GM18870 (cell line): ENCODE measurements around the gene FREM2.

Experiments
- ATAC-seq: cut with Tn5 transposase; IDR thresholded peaks from one replicate; pipeline ENCODE4 v1.9.1; 2021; ENCODE audit warnings: moderate library complexity; ENCODE audit not compliant: unreplicated experiment

FREM2 gene

DNA sequence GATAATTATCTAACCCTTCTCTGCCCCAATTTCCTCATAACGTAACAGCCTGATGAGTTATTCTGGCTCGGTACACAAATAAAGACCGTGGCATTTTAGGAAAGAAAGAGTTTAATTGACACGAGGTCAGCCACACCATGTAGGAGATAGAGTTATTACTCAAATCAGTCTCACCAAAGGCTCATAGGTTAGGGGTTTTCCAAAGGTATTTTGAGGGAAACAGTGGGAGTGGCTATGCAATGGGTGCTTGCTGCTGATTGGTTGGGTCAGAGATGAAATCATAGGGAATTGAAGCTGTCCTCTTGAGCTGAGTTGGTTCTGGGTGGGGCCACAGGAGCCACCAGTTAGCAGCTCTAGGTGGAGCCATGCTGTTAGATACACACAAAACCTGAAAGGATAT is 137.5 kb downstream of the FREM2 start:
- peak; percentile 71 for ATAC-seq

GRCh38 chr13:38826182-38826813 is 139.4 kb downstream of the FREM2 start:
- ATAC-seq = no peak

- no peak for ATAC-seq
Observed at GRCh38 chr13:38830442-38831045, 143.7 kb downstream of the FREM2 start.

DNA sequence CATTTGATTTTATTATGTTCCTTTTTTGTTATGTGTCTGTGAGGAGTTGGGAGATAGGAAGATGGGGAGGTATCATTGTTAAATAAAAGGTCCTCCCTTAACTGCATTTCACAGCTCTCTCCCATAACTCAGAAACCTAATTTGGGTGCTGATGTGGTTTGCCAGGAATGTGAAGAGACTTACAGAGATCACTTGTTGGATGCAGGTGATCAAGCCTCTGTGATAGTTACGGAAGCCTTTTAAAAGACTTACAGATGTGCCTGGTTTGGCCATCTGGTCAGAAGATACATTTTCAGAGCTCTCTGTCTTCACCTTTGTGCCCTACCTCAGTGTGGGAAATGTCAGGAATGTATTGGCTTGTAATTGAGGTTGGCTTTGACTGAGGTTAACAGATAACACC is 157.7 kb downstream of the FREM2 start:
- ATAC-seq = no peak

GRCh38 chr13:38848360-38848759 is 161.5 kb downstream of the FREM2 start:
- no peak for ATAC-seq

GRCh38 chr13:38849315-38849714 is 162.4 kb downstream of the FREM2 start:
- ATAC-seq = no peak

DNA sequence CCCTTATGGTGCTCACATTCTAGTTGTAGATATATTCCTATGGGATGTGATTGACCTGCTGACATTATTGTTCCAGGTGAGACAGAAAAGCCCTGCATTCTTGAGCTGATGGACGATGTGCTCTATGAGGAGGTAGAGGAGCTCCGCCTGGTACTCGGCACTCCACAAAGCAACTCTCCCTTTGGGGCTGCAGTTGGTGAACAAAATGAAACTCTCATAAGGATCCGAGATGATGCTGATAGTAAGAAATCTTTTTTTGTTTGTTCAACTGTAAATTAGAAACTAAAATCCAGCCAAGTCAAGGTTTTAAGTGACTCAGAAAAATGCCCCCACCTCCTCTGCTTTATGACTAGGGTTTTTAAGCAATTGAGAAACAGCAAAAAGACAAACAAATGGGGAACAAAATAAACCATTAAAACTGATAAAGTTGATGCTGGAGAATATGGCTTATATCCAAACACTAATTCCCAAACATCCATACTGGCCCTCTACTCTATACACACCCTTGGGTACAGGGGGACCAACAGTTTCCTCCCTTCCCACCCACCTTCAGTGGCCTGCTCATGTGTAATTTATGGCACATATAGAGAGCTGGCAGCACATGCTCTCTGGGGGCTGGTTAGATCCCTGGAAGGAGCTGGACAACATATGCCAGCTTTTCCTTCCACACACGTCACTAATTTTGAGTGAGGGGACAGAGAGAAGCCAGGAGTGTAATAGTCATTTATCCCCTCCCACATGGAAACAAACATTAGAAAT is 164.2 kb downstream of the FREM2 start:
- peak; percentile 59 for ATAC-seq

GRCh38 chr13:38854226-38854625 is 167.3 kb downstream of the FREM2 start:
- ATAC-seq = no peak

- ATAC-seq = no peak
Observed at GRCh38 chr13:38856065-38856464, 169.2 kb downstream of the FREM2 start.

DNA sequence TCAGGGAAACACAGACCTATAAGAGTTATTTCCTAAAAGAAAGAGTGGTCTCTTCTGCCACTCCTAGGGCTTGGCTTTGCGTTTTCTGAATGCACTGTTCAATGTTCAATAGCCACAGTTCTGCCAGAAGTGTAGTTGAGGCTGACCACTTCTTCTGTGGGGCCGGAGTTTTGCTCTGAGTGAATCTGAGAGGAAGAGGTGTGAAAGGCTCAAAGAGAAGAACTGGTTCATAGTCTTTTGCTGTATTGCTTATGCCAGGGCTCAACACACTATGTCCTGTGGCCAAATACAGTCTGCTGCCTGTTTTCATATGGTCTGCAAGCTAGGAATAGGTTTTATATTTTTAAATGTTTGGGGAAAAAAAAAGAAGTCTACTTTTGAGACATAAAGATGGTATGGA is 175.6 kb downstream of the FREM2 start:
- peak; percentile 41 for ATAC-seq

DNA sequence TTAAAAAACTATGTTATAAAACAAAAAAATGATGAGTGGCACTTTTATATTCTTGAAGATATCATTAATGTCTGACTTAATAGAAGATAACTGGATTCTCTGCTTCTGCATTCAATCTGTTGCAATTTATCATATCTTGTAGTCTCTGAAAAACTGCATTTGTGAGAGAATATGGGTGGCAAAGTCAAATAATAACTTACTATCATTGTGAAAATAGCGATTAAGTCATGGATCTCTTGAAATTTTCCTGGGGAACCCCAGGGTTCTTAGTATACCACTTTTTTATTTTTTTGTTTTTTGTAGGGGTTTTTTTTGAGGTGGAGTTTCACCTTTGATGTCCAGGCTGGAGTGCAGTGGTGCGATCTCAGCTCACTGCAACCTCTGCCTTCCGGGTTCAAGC is 176.7 kb downstream of the FREM2 start:
- no peak for ATAC-seq

GRCh38 chr13:38866649-38867048 is 179.8 kb downstream of the FREM2 start:
- no peak for ATAC-seq

DNA sequence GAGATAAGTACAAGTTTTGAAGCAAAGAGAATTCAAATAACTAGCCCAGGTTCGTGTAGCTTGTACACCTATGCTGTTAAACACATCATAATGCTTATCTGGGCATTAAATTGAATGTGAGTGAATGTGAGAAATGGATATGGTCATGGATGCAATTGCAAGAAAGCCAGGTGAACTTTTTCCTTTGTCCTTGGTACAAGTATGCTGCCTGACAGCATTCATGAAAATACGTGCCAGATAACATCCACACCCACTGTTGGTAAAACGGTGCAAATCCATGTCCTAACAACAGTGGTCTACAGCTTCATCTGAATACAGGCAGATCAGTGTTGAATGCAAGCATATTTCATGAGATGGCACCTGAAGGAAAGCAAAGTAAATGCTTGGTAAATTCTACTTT is 181.5 kb downstream of the FREM2 start:
- no peak for ATAC-seq

- ATAC-seq = no peak
Observed at GRCh38 chr13:38868870-38869269, 182.0 kb downstream of the FREM2 start.

DNA sequence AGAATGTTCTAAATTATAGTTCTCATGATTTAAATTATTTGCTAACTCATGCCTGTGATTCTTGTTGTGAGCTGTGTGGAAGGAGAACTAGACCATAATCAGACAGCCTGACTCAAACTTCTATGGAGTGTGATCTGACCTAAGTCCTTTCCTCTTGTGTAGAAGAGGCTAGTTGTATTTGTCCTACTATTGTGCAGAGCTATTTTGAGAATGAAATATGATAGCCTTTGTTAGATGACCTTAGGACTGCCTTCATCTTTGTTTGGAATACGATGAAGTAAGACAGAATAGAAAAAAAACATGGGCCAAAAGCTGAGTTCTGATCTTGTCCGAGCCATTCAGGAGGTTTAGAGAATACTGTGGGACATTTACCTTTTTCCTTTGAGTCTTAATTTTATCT is 184.4 kb downstream of the FREM2 start:
- no peak for ATAC-seq

GRCh38 chr13:38872693-38873092 is 185.8 kb downstream of the FREM2 start:
- ATAC-seq = no peak

GRCh38 chr13:38875186-38875875 is 188.5 kb downstream of the FREM2 start:
- no peak for ATAC-seq

DNA sequence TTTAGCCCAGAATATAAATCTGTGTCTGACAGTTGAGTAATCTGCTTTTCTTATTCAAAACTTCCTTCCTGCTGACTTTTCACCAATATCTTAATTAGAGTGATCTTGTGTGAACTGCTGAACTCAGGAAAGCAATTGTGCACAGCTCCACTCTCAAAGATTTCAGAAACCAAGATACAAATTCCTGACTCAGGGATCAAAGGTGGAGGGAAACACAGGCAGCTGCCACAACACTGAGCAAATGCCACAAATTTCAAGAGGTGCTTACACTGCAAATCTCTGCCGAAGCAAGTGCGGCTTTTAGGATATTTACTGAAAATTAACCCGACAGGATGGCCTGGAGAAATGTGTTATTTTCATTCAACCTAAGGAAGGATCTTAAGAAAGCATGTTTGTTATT is 192.4 kb downstream of the FREM2 start:
- no peak for ATAC-seq

GRCh38 chr13:38879786-38880185 is 192.9 kb downstream of the FREM2 start:
- ATAC-seq = no peak

GRCh38 chr13:38880397-38880796 is 193.5 kb downstream of the FREM2 start:
- no peak for ATAC-seq

DNA sequence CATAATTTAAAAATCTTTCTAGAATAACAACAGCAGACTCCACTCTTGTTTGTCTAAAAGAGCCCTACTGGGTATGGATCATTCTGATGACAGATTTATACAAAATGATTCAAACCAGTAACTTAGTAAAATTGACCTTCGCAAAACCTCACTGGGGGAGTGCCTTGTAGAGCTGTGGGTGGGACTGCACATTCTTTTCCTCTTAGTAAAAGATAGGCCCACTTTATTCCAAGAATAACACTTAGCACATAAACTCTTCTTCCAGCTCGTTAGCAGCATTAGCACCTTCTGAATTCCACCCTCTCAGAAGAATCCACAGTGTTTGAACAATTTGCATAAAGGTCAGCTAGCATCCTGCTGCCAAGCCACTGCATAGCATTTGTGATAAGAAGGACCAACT is 196.9 kb downstream of the FREM2 start:
- ATAC-seq = no peak

DNA sequence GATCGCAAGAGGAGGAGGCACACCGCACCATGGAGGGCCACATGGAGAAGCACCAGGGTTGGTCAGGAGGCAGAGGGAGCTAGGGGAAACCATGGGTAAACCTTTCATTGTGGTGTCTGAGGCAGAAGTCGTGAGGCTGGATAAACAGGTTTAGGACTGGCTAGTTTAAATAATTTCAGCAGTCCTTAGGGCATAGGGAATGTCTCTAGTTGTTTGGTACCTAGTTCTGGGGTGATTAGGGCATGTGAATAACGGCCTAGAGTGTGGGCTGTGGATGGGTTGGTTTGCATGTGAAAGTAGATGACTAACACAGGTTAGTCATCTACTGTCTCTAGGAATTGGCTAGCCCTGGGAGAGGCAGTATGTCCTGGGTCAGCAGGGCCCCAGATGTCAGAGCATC is 201.4 kb downstream of the FREM2 start:
- ATAC-seq = no peak
